GM21367 (cell line): Measurements from ENCODE around the gene LINC00237.

Experiments used
- ATAC-seq: cut with Tn5 transposase; IDR thresholded peaks from one replicate; pipeline ENCODE4 v1.9.1; 2021; ENCODE audit not compliant: unreplicated experiment

LINC00237 gene

DNA sequence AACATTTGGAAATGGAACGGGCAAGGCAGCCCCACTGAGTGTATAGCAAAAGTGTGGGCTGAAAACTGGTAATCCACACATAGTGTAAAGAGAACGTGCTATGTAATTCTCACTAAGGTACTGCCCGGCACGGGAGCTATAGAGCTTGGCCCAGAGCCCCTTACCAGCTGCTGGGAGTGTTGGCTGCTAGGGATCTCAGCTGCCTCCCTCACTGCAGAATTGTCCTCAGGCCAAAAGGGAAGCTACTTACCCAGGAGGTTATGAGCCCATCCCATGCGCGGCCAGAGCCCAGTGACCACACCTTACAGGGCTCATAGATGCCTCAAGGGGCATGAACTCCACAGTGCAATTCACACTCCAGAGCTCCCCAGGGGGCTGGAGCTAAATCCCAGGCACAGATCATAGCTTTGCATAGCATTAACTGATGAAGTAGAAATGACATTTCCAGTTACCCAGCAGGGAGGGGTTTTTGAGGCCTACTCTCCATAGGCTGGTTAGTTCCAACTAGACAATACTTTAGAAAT, 56.8 kb downstream of the LINC00237 start:
- ATAC-seq, result no peak

DNA sequence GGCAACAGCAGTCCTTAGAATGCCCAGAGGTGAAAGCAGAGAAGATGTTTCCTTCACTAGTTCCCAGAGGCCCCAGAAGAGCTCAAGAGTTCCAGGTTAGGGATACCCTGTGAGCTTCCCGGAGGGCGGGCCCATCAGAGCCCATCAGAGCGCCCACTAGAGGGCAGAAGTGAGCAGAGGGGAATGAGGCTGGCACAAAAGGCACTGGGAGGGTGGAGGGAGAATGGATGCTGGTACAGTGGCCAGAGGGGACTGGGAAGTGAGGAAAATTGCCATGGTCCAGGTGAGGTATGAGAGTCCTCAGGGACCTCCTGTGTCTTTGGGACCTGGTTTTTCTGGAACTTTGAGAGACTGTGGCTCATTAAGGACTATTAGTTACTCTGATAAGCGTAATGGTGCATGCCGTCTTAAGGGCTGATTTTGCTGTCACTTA, 57.3 kb downstream of the LINC00237 start:
- no peak for ATAC-seq

DNA sequence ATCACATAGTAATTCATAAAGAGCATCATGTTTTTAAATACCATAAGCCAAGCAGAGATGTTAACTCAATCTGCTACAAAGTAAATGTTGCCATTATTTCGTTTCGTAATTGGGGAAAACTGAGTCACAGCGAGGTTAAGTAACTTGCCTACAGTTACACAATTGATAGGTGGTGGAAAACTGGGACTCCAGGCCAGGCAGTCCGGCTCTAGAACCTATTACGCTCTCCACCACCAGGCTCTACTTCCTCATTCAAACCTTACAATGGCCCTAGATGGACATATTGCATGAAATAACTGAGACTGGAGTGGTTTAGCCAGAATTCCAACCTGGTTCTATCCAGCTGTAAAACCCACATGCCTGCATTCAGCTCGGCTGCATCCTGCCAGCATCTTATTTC, 58.2 kb downstream of the LINC00237 start:
- ATAC-seq, result no peak

DNA sequence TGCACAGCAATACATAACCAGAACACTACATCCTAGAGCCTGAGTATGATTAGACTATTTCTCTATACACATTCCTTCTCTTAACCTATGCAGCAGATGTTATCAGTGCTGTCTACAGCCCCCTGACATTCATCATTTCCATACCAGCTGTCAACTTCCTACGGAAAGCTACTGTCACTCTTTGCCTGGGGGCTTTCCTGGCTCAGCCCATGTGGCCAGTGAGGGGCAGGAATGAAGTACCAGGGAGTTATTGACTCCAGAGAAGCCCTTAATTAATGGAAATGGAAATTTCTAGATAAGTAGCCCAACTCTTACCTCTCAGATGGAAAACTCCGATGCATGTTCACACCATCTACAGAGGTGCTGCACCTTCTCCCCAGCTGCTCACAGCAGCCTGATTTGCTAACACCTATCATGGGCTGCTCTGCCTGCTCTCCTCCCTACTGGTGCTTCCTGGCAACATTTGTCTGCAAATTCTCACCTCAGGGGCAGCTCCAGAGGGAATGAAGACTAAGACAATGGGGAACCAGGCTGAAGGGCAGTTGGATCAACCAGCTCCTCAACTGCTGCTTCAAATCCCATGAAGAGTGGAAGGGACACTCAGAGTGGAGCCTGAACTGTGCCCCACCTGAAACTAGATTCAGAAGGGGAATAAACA, 59.6 kb downstream of the LINC00237 start:
- ATAC-seq, result no peak
